Keratinocyte (primary cell): ENCODE measurements around the gene TOX2. TPM values are rescaled to one million over a fixed set of nuclear protein-coding genes. Genes with fewer than 3 reads are reported as not detected.

Source experiments
- DNase-seq: peaks from one replicate; pipeline ENCODE4 v3.0.0-alpha.2; 2011; ENCODE audit warnings: low read depth, missing footprints, low spot score
- FAIRE-seq: peaks from 2 replicates; lab custom pipeline; 2011; peaks lifted over from hg19 to GRCh38; lab: Jason Lieb, UNC
- H2AFZ ChIP-seq: 2 replicates; pipeline ENCODE4 v1.6.0; 2012; ENCODE audit warnings: low read length, control low read depth, inconsistent platforms; ENCODE audit not compliant: control insufficient read depth
- H3K27ac ChIP-seq: 2 replicates; pipeline ENCODE4 v1.5.1; 2011; ENCODE audit warnings: low read length; ENCODE audit not compliant: control insufficient read depth, insufficient read depth
- H3K27me3 ChIP-seq: 3 replicates; pipeline ENCODE4 v1.6.0; 2011; ENCODE audit warnings: low read length; ENCODE audit not compliant: control insufficient read depth, insufficient read depth; ENCODE audit errors: extremely low read depth
- H3K36me3 ChIP-seq, 2 experiments: 2 replicates in 1 of 2; 3 replicates in 1 of 2; pipeline ENCODE4 v1.5.1; 2011; ENCODE audit warnings: low read length in 2 of 2, mild to moderate bottlenecking in 1 of 2; ENCODE audit not compliant: control insufficient read depth in 2 of 2, insufficient read depth in 2 of 2; ENCODE audit errors: extremely low read depth in 1 of 2
- H3K4me1 ChIP-seq: 3 replicates; pipeline ENCODE4 v1.5.1; 2011; ENCODE audit warnings: low read length; ENCODE audit not compliant: control insufficient read depth, insufficient read depth; ENCODE audit errors: extremely low read depth
- H3K4me2 ChIP-seq: 3 replicates; pipeline ENCODE4 v1.6.0; 2011; ENCODE audit warnings: low read depth, low read length; ENCODE audit not compliant: control insufficient read depth, insufficient read depth; ENCODE audit errors: extremely low read depth
- H3K4me3 ChIP-seq, 3 experiments: fragments of 200-600 bp in 1 of 3; sonication (generic) in 1 of 3; 2 replicates in 2 of 3; 3 replicates in 1 of 3; pipeline ENCODE4 v1.5.1; 2011 to 2016; ENCODE audit warnings: low read length in 3 of 3, mild to moderate bottlenecking in 3 of 3, control low read depth in 2 of 3, inconsistent platforms in 1 of 3, low read depth in 1 of 3, mixed read lengths in 1 of 3, mixed run types in 1 of 3, moderate library complexity in 1 of 3; ENCODE audit not compliant: control insufficient read depth in 2 of 3, insufficient read depth in 2 of 3; ENCODE audit errors: extremely low read depth in 1 of 3
- H3K79me2 ChIP-seq: 2 replicates; pipeline ENCODE4 v1.6.0; 2012; ENCODE audit warnings: low read length; ENCODE audit not compliant: control insufficient read depth, insufficient read depth
- H3K9ac ChIP-seq: 3 replicates; pipeline ENCODE4 v1.6.0; 2011; ENCODE audit warnings: low read length; ENCODE audit not compliant: control insufficient read depth, insufficient read depth; ENCODE audit errors: extremely low read depth
- H3K9me1 ChIP-seq: 3 replicates; pipeline ENCODE4 v1.6.0; 2011; ENCODE audit warnings: low read length; ENCODE audit not compliant: control insufficient read depth, insufficient read depth; ENCODE audit errors: extremely low read depth
- H3K9me3 ChIP-seq: 2 replicates; pipeline ENCODE4 v1.5.1; 2012; ENCODE audit warnings: low read depth, low read length; ENCODE audit not compliant: control insufficient read depth
- H4K20me1 ChIP-seq: 3 replicates; pipeline ENCODE4 v1.6.0; 2011; ENCODE audit warnings: low read length; ENCODE audit not compliant: control insufficient read depth, insufficient read depth; ENCODE audit errors: extremely low read depth
- CTCF ChIP-seq, 3 experiments: IDR thresholded peaks in 1 of 3; conservative IDR thresholded peaks in 1 of 3; optimal IDR thresholded peaks in 1 of 3; 2 replicates in 2 of 3; 3 replicates in 1 of 3; pipeline versions ENCODE3 to v1.5.1; 2011; ENCODE audit warnings: low read length in 3 of 3, mild to moderate bottlenecking in 3 of 3, moderate library complexity in 2 of 3, control low read depth in 1 of 3, inconsistent platforms in 1 of 3; ENCODE audit not compliant: insufficient read depth in 2 of 3; ENCODE audit errors: extremely low read depth in 1 of 3
- EZH2 ChIP-seq: IDR thresholded peaks from one replicate; pipeline ENCODE4 v1.6.1; 2012; ENCODE audit warnings: inconsistent platforms, mild to moderate bottlenecking, low read length, moderate library complexity
- dilution Hi-C: fragments of 300-500 bp; cut with MboI; formaldehyde crosslinking; loops from one replicate; pipeline ENCODE4 v1.7.0; 2020; ENCODE audit warnings: low sequenced_read_pairs; ENCODE audit not compliant: extremely low pct_ligation_motif_present
- polyA plus RNA-seq, 5 experiments: library from polyadenylated mRNA; depleted of rRNA in 3 of 5; stranded (reverse) in 3 of 5; stranded (forward) in 1 of 5; unstranded in 1 of 5; fragments of >200 nt; gene quantifications; 1 replicate in 1 of 5; 2 replicates in 3 of 5; 3 replicates in 1 of 5; pipeline versions ENCODE4 v1.2.1 to v1.2.3, GENCODE V29; 2011 to 2012; ENCODE audit warnings: missing spikeins in 2 of 5, low read depth in 1 of 5, low replicate concordance in 1 of 5

The TOX2 gene
- polyA plus RNA-seq, 1 donor (not counting 4 experiments of a cell fraction or from before 2014, with no cell fraction given) = 0.20 TPM

GRCh38 chr20:43985608-43986316 lies 71.1 kb downstream of the TOX2 start:
- TF ChIP-seq CTCF (optimal IDR thresholded peaks at IDR 0.05 in 1 of 3, IDR thresholded peaks at IDR 0.05 in 1 of 3, conservative IDR thresholded peaks at IDR 0.05 in 1 of 3; ENCODE audit: extremely low read depth in 1 of 3, insufficient read depth in 2 of 3, low read length in 3 of 3) (no peak), EZH2 (no peak)

GRCh38 chr20:43987018-43987417 lies 72.4 kb downstream of the TOX2 start:
- H3K27me3 ChIP-seq = peaks cover 2% of the 10 kb centered on the region
- no peak overlapping the region for H3K27ac ChIP-seq
- FAIRE-seq (no peak), DNase-seq (no peak)
- dilution Hi-C loops = no loop called here
- no peaks in the 10 kb centered on the region for H3K79me2 ChIP-seq
- H3K9ac ChIP-seq = no peak overlapping the region
- no peaks in the 10 kb centered on the region for H3K9me1 ChIP-seq
- H3K9me3 ChIP-seq = no peaks in the 10 kb centered on the region
- no peak overlapping the region for H3K4me3 ChIP-seq
- H3K4me2 ChIP-seq = no peak overlapping the region
- H2AFZ ChIP-seq = no peak overlapping the region
- TF ChIP-seq CTCF (optimal IDR thresholded peaks at IDR 0.05 in 1 of 3, IDR thresholded peaks at IDR 0.05 in 1 of 3, conservative IDR thresholded peaks at IDR 0.05 in 1 of 3; ENCODE audit: extremely low read depth in 1 of 3, insufficient read depth in 2 of 3, low read length in 3 of 3) (no peak), EZH2 (no peak)
- no peaks in the 10 kb centered on the region for H4K20me1 ChIP-seq
- no peaks in the 10 kb centered on the region for H3K4me1 ChIP-seq
- no peaks in the 10 kb centered on the region for H3K36me3 ChIP-seq

More at GRCh38 chr20:43985608-43986316, 71.1 kb downstream of the TOX2 start:
- no peaks in the 10 kb centered on the region for H3K79me2 ChIP-seq
- dilution Hi-C loops = no loop called here
- FAIRE-seq = no peak
- H3K36me3 ChIP-seq = no peaks in the 10 kb centered on the region
- no peak overlapping the region for H3K9ac ChIP-seq
- no peaks in the 10 kb centered on the region for H4K20me1 ChIP-seq
- no peak overlapping the region for H3K27ac ChIP-seq
- no peaks in the 10 kb centered on the region for H3K9me3 ChIP-seq
- no peaks in the 10 kb centered on the region for H3K9me1 ChIP-seq
- no peak overlapping the region for H3K4me3 ChIP-seq
- H3K4me2 ChIP-seq = no peak overlapping the region
- no peak overlapping the region for H2AFZ ChIP-seq
- H3K27me3 ChIP-seq = no peaks in the 10 kb centered on the region
- no peak for DNase-seq
- H3K4me1 ChIP-seq = no peaks in the 10 kb centered on the region
